GM12872 (cell line): Measurements from ENCODE around the gene FAM227A.

ENCODE experiments used
- TF ChIP-seq, protein P1 (sequence below): IDR thresholded peaks from 3 replicates; pipeline ENCODE4 v1.5.1; 2011; ENCODE audit warnings: low read depth, mild to moderate bottlenecking, low read length, moderate library complexity; ENCODE audit not compliant: insufficient read depth

The FAM227A gene

DNA sequence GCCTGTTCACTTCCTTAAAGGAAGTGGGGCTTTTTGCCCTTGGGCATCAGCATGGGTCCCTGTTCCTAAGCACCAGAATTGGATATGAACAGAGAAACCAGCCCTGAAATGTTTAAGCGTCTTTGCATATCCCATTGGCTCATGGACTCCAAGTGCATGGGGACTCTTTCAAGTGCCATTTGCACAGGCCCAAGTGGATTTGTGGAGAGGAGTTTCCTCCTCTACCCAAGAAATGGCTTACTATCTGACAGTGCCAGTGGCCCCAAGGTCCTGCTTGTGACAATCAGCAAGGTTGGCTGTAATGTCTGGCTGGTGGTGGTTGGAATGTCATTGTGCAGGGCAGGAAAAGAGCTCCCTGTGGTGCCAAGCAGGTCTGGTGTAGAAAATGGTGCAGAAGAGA, 29.6 kb upstream of the FAM227A start:
- TF ChIP-seq, protein P1, sequence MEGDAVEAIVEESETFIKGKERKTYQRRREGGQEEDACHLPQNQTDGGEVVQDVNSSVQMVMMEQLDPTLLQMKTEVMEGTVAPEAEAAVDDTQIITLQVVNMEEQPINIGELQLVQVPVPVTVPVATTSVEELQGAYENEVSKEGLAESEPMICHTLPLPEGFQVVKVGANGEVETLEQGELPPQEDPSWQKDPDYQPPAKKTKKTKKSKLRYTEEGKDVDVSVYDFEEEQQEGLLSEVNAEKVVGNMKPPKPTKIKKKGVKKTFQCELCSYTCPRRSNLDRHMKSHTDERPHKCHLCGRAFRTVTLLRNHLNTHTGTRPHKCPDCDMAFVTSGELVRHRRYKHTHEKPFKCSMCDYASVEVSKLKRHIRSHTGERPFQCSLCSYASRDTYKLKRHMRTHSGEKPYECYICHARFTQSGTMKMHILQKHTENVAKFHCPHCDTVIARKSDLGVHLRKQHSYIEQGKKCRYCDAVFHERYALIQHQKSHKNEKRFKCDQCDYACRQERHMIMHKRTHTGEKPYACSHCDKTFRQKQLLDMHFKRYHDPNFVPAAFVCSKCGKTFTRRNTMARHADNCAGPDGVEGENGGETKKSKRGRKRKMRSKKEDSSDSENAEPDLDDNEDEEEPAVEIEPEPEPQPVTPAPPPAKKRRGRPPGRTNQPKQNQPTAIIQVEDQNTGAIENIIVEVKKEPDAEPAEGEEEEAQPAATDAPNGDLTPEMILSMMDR, result no peak

- TF ChIP-seq, protein P1, result no peak
These were observed 28.7 kb upstream of the FAM227A start for GRCh38 chr22:38684895-38685294.

DNA sequence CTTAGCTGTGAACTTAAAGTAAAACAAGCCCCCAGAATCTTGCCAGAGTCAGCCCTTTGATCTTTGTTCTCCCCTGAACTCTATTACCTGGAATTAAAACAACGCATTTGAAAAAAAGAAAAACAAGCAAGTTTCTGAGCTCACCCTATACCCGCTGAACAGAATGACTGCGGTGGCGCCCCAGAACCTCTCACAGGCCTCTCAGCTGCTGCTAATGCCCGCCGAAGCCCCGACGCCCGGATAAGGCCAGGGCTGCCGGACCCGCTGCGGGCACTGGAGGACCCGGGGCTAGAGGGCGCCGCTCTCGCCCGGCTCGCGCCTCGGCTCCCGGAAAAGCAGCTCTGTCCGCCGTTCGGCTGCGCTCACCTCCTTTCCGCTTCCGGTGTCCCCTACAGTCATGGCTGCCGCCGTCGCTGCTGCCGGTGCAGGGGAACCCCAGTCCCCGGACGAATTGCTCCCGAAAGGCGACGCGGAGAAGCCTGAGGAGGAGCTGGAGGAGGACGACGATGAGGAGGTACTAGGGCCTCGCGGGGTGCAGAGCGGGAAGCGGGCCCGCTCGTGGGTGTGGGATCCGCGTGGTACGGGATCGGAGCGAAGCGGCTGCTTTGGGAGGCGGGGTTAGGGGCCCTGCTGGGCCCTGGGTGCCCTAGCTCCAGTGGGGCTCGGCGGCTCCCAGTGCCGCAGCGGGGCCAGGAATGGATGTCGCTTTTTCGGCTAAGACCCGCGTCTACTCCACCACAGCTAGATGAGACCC, 25.6 kb upstream of the FAM227A start, which contains the start of gene TOMM22:
Gene TOMM22, plus strand, starts transcription at position 376 of the 754 bp plus-strand sequence. Its CDS starts 22 bp downstream, at position 398.
- TF ChIP-seq, protein P1, result peak; percentile 76

DNA sequence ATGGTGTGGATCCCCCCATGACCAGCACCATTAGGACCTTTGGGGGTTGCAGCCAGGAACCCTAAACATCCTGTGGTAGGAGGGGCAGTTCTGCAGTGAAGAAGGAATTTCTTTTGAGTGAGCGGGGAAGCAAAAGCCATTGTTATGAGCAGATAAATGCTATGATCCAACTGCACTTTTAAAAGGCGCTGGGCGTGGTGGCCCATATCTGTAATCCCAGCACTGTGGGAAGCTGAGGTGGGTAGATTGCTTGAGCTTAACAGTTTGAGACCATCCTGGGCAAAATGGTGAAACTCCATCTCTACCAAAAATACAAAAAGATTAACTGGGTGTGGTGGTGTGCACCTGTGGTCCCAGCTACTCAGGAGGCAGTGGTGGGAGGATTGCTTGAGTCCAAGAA, 19.6 kb upstream of the FAM227A start:
- TF ChIP-seq, protein P1, result no peak

DNA sequence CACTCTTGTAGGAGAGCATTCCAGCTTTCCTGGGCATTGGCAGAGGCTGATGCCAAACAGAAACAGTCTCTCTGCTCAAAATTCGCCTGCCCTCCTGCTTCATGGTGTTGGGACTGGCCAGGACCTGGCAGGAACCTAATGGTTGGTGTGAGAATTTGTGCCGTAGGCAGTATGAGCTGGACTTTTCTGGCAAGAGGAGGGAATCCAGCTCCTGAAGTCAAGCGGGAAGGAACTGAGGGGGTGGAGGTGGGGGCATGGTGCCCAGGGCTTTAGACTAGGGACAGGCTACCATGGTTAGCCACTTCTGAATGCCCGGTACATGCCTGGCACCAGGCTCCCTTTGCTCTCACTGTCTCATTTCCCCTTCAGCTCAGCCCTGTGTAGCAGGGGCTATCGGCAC, 18.7 kb upstream of the FAM227A start:
- TF ChIP-seq, protein P1, result no peak

- TF ChIP-seq, protein P1, result no peak
These were observed 1.1 kb upstream of the FAM227A start for GRCh38 chr22:38657045-38657909.

- TF ChIP-seq, protein P1, result no peak
These were observed 505 bp downstream of the FAM227A start for GRCh38 chr22:38655519-38656255.
